HepG2 (cell line): Measurements from ENCODE around the gene CKLF. TPM values are rescaled to one million over a fixed set of nuclear protein-coding genes. Genes with fewer than 3 reads are reported as not detected.
A peak's percentile ranks its signal among the peaks of the same experiment; 100 is the strongest.

ENCODE experiments used
- ARID5B ChIP-seq: IDR thresholded peaks from 2 replicates; pipeline ENCODE4 v1.4.0; 2020; ENCODE audit warnings: mild to moderate bottlenecking, missing genetic modification reagents
- ESRRA ChIP-seq: sonication (generic); formaldehyde crosslinking; IDR thresholded peaks from 2 replicates; pipeline ENCODE4 v1.5.1; 2020; ENCODE audit warnings: mild to moderate bottlenecking, low read depth, missing genetic modification reagents
- FIP1L1 ChIP-seq: fragments of 200-400 bp; formaldehyde crosslinking; IDR thresholded peaks from 2 replicates; pipeline ENCODE4 v1.6.1; 2018; ENCODE audit warnings: low read depth, mild to moderate bottlenecking, low read length, moderate library complexity, borderline replicate concordance; ENCODE audit not compliant: insufficient read depth
- FOXM1 ChIP-seq: sonication (generic); formaldehyde crosslinking; IDR thresholded peaks from 2 replicates; pipeline ENCODE4 v1.5.0; 2020; ENCODE audit warnings: missing genetic modification reagents
- GABPB1 ChIP-seq: IDR thresholded peaks from 2 replicates; pipeline ENCODE4 v1.6.1; 2016; ENCODE audit warnings: mild to moderate bottlenecking, missing genetic modification reagents, moderate library complexity, missing compliant biosample characterization
- HDAC6 ChIP-seq: fragments of 200-600 bp; sonication (generic); IDR thresholded peaks from 2 replicates; pipeline ENCODE4 v1.7.0; 2017; ENCODE audit warnings: mild to moderate bottlenecking, antibody characterized with exemption, low read length, low read depth
- KDM5B ChIP-seq: sonication (generic); formaldehyde crosslinking; IDR thresholded peaks from 2 replicates; pipeline ENCODE4 v1.4.0; 2020; ENCODE audit warnings: missing genetic modification reagents, mild to moderate bottlenecking, borderline replicate concordance
- MED1 ChIP-seq: sonication (generic); formaldehyde crosslinking; IDR thresholded peaks from 2 replicates; pipeline ENCODE4 v1.4.0; 2020; ENCODE audit warnings: missing genetic modification reagents
- NR2F2 ChIP-seq: IDR thresholded peaks from 2 replicates; pipeline ENCODE4 v1.6.1; 2012; ENCODE audit warnings: low read depth, inconsistent platforms, borderline replicate concordance
- PITX1 ChIP-seq: sonication (generic); formaldehyde crosslinking; IDR thresholded peaks from 2 replicates; pipeline ENCODE4 v1.5.1; 2020; ENCODE audit warnings: mild to moderate bottlenecking, missing genetic modification reagents
- TRAFD1 ChIP-seq: sonication (generic); formaldehyde crosslinking; IDR thresholded peaks from 2 replicates; pipeline ENCODE4 v1.5.1; 2020; ENCODE audit warnings: missing genetic modification reagents, mild to moderate bottlenecking, borderline replicate concordance
- ZBTB7B ChIP-seq: sonication (generic); formaldehyde crosslinking; IDR thresholded peaks from 2 replicates; pipeline ENCODE4 v1.4.0; 2020; ENCODE audit warnings: missing genetic modification reagents
- ZMAT3 ChIP-seq: sonication (generic); formaldehyde crosslinking; conservative IDR thresholded peaks from 2 replicates; pipeline ENCODE4 v1.7.0; 2021; ENCODE audit warnings: missing genetic modification reagents
- ZNF121 ChIP-seq: sonication (generic); formaldehyde crosslinking; IDR thresholded peaks from 2 replicates; pipeline ENCODE4 v1.5.0; 2020; ENCODE audit warnings: mild to moderate bottlenecking, missing genetic modification reagents
- ZNF160 ChIP-seq: sonication (generic); formaldehyde crosslinking; IDR thresholded peaks from 2 replicates; pipeline ENCODE4 v1.8.0; 2022; ENCODE audit warnings: mild to moderate bottlenecking, inconsistent platforms, missing genetic modification reagents
- ZNF263 ChIP-seq: sonication (generic); formaldehyde crosslinking; IDR thresholded peaks from 2 replicates; pipeline ENCODE4 v1.4.0; 2020; ENCODE audit warnings: missing genetic modification reagents
- ZNF550 ChIP-seq: sonication (generic); formaldehyde crosslinking; IDR thresholded peaks from 2 replicates; pipeline ENCODE4 v1.4.0; 2020; ENCODE audit warnings: mild to moderate bottlenecking, missing genetic modification reagents, borderline replicate concordance
- ZNF605 ChIP-seq: sonication (generic); formaldehyde crosslinking; IDR thresholded peaks from 2 replicates; pipeline ENCODE4 v1.8.0; 2022; ENCODE audit warnings: mild to moderate bottlenecking, missing genetic modification reagents
- ZNF773 ChIP-seq: sonication (generic); formaldehyde crosslinking; IDR thresholded peaks from 2 replicates; pipeline ENCODE4 v1.4.0; 2020; ENCODE audit warnings: missing genetic modification reagents, borderline replicate concordance
- ZSCAN5A ChIP-seq: sonication (generic); formaldehyde crosslinking; IDR thresholded peaks from 2 replicates; pipeline ENCODE4 v1.8.0; 2022; ENCODE audit warnings: mild to moderate bottlenecking, missing genetic modification reagents, borderline replicate concordance
- polyA plus RNA-seq, 8 experiments: library from polyadenylated mRNA; depleted of rRNA in 3 of 8; stranded (reverse) in 7 of 8; unstranded in 1 of 8; fragments of >200 nt; fragmentation: Illumina TruSeq in 4 of 8; extraction: Trizol in 4 of 8; gene quantifications; 2 replicates each; pipeline versions ENCODE4 v1.2.1 to v1.2.3, GENCODE V29; 2011 to 2016; ENCODE audit warnings: low read depth in 4 of 8, missing spikeins in 1 of 8, mixed read lengths in 1 of 8; ENCODE audit not compliant: insufficient read depth in 1 of 8
- total RNA-seq, 5 experiments: library from RNA; depleted of rRNA; stranded (reverse); fragments of >200 nt; fragmentation: Illumina TruSeq; extraction: Trizol; gene quantifications; 2 replicates each; pipeline ENCODE4 v1.2.3, GENCODE V29; 2016; ENCODE audit warnings: low read depth in 1 of 5
- TF ChIP-seq, protein P1 (sequence below): IDR thresholded peaks from 2 replicates; pipeline ENCODE4 v1.6.1; 2016; ENCODE audit warnings: missing genetic modification reagents, missing compliant biosample characterization

Gene CKLF
- total and polyA plus RNA-seq, 2 of the 13 experiments (the other 11 are each of a cell fraction or from before 2014, with no cell fraction given) = 120 to 167 TPM

GRCh38 chr16:66516808-66517585 is 35.4 kb upstream of the CKLF start (continued):
- TF ChIP-seq ZNF121 (no peak; the same call in 1 of the 2 replicates), ZSCAN5A (CRISPR knock-in tag) (no peak), ZNF605 (CRISPR knock-in tag) (peak; percentile 60; the same call in 1 of the 2 replicates), ZNF550 (no peak), GABPB1 (peak; percentile 90), NR2F2 (0 out of 2 replicates have a peak, but pooled peaks have one; percentile 30), ARID5B (CRISPR knock-in tag) (peak; percentile 92), MED1 (CRISPR knock-in tag) (peak; percentile 99), ZBTB7B (peak; percentile 67; the same call in 1 of the 2 replicates), FIP1L1 (no peak), ZMAT3 (CRISPR knock-in tag) (peak; percentile 92), KDM5B (CRISPR knock-in tag) (peak; percentile 32; the same call in 1 of the 2 replicates), ZNF773 (CRISPR knock-in tag) (no peak), ZNF160 (CRISPR knock-in tag) (peak; percentile 33), HDAC6 (no peak), FOXM1 (no peak), PITX1 (peak; percentile 93), ESRRA (CRISPR knock-in tag) (peak; percentile 84), ZNF263 (CRISPR knock-in tag) (peak; percentile 17; the same call in 1 of the 2 replicates), TRAFD1 (CRISPR knock-in tag) (peak; percentile 42; the same call in 1 of the 2 replicates)
- TF ChIP-seq, protein P1, sequence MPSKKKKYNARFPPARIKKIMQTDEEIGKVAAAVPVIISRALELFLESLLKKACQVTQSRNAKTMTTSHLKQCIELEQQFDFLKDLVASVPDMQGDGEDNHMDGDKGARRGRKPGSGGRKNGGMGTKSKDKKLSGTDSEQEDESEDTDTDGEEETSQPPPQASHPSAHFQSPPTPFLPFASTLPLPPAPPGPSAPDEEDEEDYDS (CRISPR knock-in tag) = peak; percentile 92
